Tibial nerve (tissue), 4 donors: Measurements from ENCODE around the gene ERAP2. TPM values are rescaled to one million over a fixed set of nuclear protein-coding genes. Genes with fewer than 3 reads are reported as not detected.

Source experiments
- DNase-seq, 2 donors: peaks; one replicate each; pipeline ENCODE4 v3.0.0-alpha.2; 2019; ENCODE audit warnings: low spot score in 2 of 2
- H3K27ac ChIP-seq, 4 donors: fragments of 200-600 bp; sonication (generic) in 3 of 4; one replicate each; pipeline ENCODE4 v1.5.1; 2017 to 2019; ENCODE audit warnings: mild to moderate bottlenecking in 1 of 4
- H3K27me3 ChIP-seq, 2 donors: fragments of 200-600 bp; sonication (generic) in 1 of 2; one replicate each; pipeline versions ENCODE4 v1.5.1 to v1.6.0; 2017 to 2019
- H3K36me3 ChIP-seq, 3 donors: fragments of 200-600 bp; sonication (generic); one replicate each; pipeline ENCODE4 v1.5.1; 2018 to 2019
- H3K4me1 ChIP-seq, 4 donors: fragments of 200-600 bp; sonication (generic) in 3 of 4; one replicate each; pipeline ENCODE4 v1.5.1; 2017 to 2019
- H3K4me3 ChIP-seq, 4 donors: fragments of 200-600 bp; sonication (generic) in 3 of 4; one replicate each; pipeline ENCODE4 v1.5.1; 2017 to 2019; ENCODE audit warnings: mild to moderate bottlenecking in 1 of 4, moderate library complexity in 1 of 4
- H3K9me3 ChIP-seq, 4 donors: fragments of 200-600 bp; sonication (generic) in 3 of 4; one replicate each; pipeline ENCODE4 v1.5.1; 2017 to 2019
- EP300 ChIP-seq, 2 donors: sonication (generic); formaldehyde crosslinking; IDR thresholded peaks; one replicate each; pipeline ENCODE4 v1.6.1; 2017; ENCODE audit warnings: antibody characterized with exemption in 2 of 2, mild to moderate bottlenecking in 1 of 2
- POLR2A ChIP-seq, 2 donors: fragments of 450-650 bp; IDR thresholded peaks; one replicate each; pipeline ENCODE4 v1.6.1; 2017; ENCODE audit warnings: antibody characterized with exemption in 2 of 2, mild to moderate bottlenecking in 2 of 2, moderate library complexity in 2 of 2
- WGBS, 2 donors: methylation state at CpG; one replicate each; pipeline ENCODE4 v1.1.5; 2018; 5-methylcytosine and 5-hydroxymethylcytosine counted together
- total RNA-seq, 4 donors: library from RNA; depleted of rRNA; stranded (reverse); fragments of >200 nt; gene quantifications; one replicate each; pipeline ENCODE4 v1.1.0, GENCODE V29; 2016
- TF ChIP-seq, protein P1 (sequence below), 5 experiments: fragments of 200-600 bp in 3 of 5; fragments of 450-650 bp in 2 of 5; sonication (generic) in 3 of 5; IDR thresholded peaks; one replicate each; pipeline ENCODE4 v1.5.1; 2016 to 2019; ENCODE audit warnings: antibody characterized with exemption in 5 of 5, mild to moderate bottlenecking in 3 of 5, moderate library complexity in 2 of 5

The ERAP2 gene
- total RNA-seq, 4 donors from 2014 or later, result 9.9 to 18.6 (median 12.2) TPM

- Histone ChIP-seq H3K4me1 (no peaks in the 10 kb centered on the region), H3K27ac (peak overlapping the region in 1 of 4 donors; percentile 47), H3K27me3 (no peaks in the 10 kb centered on the region), H3K9me3 (no peaks in the 10 kb centered on the region), H3K4me3 (no peak overlapping the region), H3K36me3 (peaks cover 0 to 41% (median 0%) of the 10 kb centered on the region in 3 donors)
- WGBS, 2 donors, result 70 to 71% methylated on average over 4 of the region's 4 CpGs
- no peak for TF ChIP-seq POLR2A (IDR thresholded peaks at IDR 0.05)
- TF ChIP-seq, protein P1, sequence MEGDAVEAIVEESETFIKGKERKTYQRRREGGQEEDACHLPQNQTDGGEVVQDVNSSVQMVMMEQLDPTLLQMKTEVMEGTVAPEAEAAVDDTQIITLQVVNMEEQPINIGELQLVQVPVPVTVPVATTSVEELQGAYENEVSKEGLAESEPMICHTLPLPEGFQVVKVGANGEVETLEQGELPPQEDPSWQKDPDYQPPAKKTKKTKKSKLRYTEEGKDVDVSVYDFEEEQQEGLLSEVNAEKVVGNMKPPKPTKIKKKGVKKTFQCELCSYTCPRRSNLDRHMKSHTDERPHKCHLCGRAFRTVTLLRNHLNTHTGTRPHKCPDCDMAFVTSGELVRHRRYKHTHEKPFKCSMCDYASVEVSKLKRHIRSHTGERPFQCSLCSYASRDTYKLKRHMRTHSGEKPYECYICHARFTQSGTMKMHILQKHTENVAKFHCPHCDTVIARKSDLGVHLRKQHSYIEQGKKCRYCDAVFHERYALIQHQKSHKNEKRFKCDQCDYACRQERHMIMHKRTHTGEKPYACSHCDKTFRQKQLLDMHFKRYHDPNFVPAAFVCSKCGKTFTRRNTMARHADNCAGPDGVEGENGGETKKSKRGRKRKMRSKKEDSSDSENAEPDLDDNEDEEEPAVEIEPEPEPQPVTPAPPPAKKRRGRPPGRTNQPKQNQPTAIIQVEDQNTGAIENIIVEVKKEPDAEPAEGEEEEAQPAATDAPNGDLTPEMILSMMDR (IDR thresholded peaks at IDR 0.05), result no peak
- TF ChIP-seq EP300 (IDR thresholded peaks at IDR 0.05), result no peak
- DNase-seq, result no peak
Measured at GRCh38 chr5:96896276-96896675, 20.0 kb downstream of the ERAP2 start.

DNA sequence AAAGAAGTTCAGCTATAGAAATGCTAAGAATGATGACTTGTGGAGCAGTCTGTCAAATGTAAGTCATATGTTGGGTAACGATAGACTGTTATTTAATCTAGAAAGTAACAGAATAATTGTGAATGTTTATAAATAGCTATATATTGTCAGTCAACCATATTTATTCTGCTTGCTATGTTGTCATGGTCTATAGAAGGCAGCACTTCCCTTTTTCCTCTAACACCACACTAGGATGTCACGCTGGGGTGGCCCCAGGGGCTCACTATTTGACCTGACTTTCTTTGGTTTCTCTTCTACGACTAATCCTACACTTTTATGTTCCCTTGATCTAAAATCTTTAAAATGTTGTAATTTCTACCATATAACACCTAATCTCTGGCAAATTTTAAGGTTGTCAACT is 20.5 kb downstream of the ERAP2 start:
- peaks cover 0 to 47% (median 0%) of the 10 kb centered on the region in 3 donors for H3K36me3 ChIP-seq
- H3K27me3 ChIP-seq, result no peaks in the 10 kb centered on the region
- DNase-seq, result no peak
- no peak overlapping the region for H3K4me3 ChIP-seq
- no peaks in the 10 kb centered on the region for H3K4me1 ChIP-seq
- H3K27ac ChIP-seq, result peak overlapping the region in 1 of 4 donors; percentile 47
- TF ChIP-seq EP300 (IDR thresholded peaks at IDR 0.05) (no peak), POLR2A (IDR thresholded peaks at IDR 0.05) (no peak)
- TF ChIP-seq, protein P1 (IDR thresholded peaks at IDR 0.05), result no peak
- 57 to 70% methylated on average over 3 of the region's 3 CpGs for WGBS, 2 donors
- H3K9me3 ChIP-seq, result no peaks in the 10 kb centered on the region

DNA sequence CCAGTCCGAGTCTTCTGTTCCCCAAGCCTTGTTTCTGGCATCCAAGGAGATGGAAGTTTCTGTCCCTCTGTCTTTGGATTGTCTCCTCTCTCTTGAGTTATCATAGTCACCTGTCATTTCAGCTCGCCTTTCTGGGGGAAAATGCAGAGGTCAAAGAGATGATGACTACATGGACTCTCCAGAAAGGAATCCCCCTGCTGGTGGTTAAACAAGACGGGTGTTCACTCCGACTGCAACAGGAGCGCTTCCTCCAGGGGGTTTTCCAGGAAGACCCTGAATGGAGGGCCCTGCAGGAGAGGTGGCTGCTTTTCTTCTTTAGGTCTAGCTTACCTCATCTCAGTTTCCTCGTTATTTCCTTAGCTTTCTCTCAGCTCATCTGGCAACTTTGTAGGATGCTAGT is 25.1 kb downstream of the ERAP2 start:
- Histone ChIP-seq H3K9me3 (no peaks in the 10 kb centered on the region), H3K36me3 (peaks cover 0 to 54% (median 0%) of the 10 kb centered on the region in 3 donors)

DNA sequence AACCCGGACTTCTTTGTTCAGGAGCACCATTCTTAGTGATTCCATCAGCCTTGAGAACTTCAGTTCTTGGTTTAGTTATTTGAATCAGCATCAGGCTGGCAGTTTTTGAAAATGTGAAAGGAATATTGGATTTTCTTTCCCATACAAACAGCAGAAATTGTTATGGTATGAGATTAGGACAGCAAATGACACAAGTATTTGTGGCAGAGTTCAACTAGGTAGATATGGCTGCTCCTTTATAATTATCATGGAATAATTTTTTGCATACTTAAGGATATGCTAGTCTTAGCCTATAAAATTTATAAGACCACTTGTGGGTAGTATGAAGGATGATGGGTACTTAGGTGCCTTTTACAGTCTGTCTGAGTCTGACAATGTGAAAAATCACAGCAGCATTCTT is 25.5 kb downstream of the ERAP2 start:
- WGBS, 2 donors, result 91 to 96% methylated on average over 1 of the region's 1 CpG
- no peak overlapping the region for H3K27ac ChIP-seq
- peaks cover 0 to 57% (median 0%) of the 10 kb centered on the region in 3 donors for H3K36me3 ChIP-seq
- H3K9me3 ChIP-seq, result no peaks in the 10 kb centered on the region
- H3K27me3 ChIP-seq, result no peaks in the 10 kb centered on the region
- DNase-seq, result no peak
- no peak overlapping the region for H3K4me3 ChIP-seq
- H3K4me1 ChIP-seq, result peaks cover 0 to 5% (median 0%) of the 10 kb centered on the region in 4 donors
- TF ChIP-seq POLR2A (IDR thresholded peaks at IDR 0.05) (no peak), EP300 (IDR thresholded peaks at IDR 0.05) (no peak)
- TF ChIP-seq, protein P1 (IDR thresholded peaks at IDR 0.05), result no peak

More for the DNA sequence above, 25.1 kb downstream of the ERAP2 start:
- no peak for TF ChIP-seq POLR2A (IDR thresholded peaks at IDR 0.05)
- TF ChIP-seq EP300 (IDR thresholded peaks at IDR 0.05), result no peak
- TF ChIP-seq, protein P1 (IDR thresholded peaks at IDR 0.05), result no peak
- 90 to 91% methylated on average over 6 of the region's 6 CpGs for WGBS, 2 donors
- Histone ChIP-seq H3K4me3 (no peak overlapping the region), H3K27me3 (no peaks in the 10 kb centered on the region), H3K27ac (no peak overlapping the region), H3K4me1 (peaks cover 0 to 5% (median 0%) of the 10 kb centered on the region in 4 donors)
- no peak for DNase-seq

DNA sequence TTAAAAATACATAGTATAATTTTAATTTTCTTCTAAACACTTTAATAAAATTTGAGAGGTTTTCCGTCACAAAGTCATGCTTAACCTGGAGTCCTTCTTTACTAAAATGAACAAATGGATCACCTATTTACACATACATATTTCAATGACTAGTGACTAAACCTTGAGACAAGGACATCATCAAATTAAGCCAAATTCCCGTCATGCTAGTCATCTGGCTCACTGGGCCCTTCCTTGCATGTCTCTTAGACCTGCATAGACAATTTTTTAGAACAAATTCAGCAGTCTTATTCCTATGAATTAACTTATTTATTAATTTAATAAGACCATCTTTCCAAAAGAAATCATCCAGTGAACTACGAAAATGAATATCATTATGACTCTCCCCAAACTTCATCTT is 26.6 kb downstream of the ERAP2 start:
- H3K4me1 ChIP-seq, result peaks cover 0 to 5% (median 0%) of the 10 kb centered on the region in 4 donors
- no peaks in the 10 kb centered on the region for H3K27me3 ChIP-seq
- no peak for DNase-seq
- TF ChIP-seq, protein P1 (IDR thresholded peaks at IDR 0.05), result no peak
- no peak for TF ChIP-seq EP300 (IDR thresholded peaks at IDR 0.05)
- no peak for TF ChIP-seq POLR2A (IDR thresholded peaks at IDR 0.05)
- H3K36me3 ChIP-seq, result peaks cover 0 to 49% (median 0%) of the 10 kb centered on the region in 3 donors
- 78 to 98% methylated on average over 3 of the region's 3 CpGs for whole genome bisulfite sequencing, 2 donors
- H3K27ac ChIP-seq, result no peak overlapping the region
- H3K4me3 ChIP-seq, result no peak overlapping the region
- H3K9me3 ChIP-seq, result no peaks in the 10 kb centered on the region
